HepG2 (cell line): Measurements from ENCODE around the gene ARHGEF40. TPM values are rescaled to one million over a fixed set of nuclear protein-coding genes. Genes with fewer than 3 reads are reported as not detected.

Experiments
- GLI4 ChIP-seq: sonication (generic); formaldehyde crosslinking; IDR thresholded peaks from 2 replicates; pipeline ENCODE4 v1.5.1; 2020; ENCODE audit warnings: missing genetic modification reagents, mild to moderate bottlenecking, moderate library complexity, borderline replicate concordance
- RBFOX2 ChIP-seq: fragments of 200-400 bp; formaldehyde crosslinking; IDR thresholded peaks from 2 replicates; pipeline ENCODE4 v1.6.1; 2017; ENCODE audit warnings: low read depth, mild to moderate bottlenecking, low read length
- RFX3 ChIP-seq: IDR thresholded peaks from 2 replicates; pipeline ENCODE4 v1.6.1; 2016; ENCODE audit warnings: missing biosample characterization, missing genetic modification reagents
- RNF2 ChIP-seq: fragments of 450-650 bp; conservative IDR thresholded peaks from 2 replicates; pipeline ENCODE4 v1.6.1; 2016; ENCODE audit warnings: low read depth
- SP1 ChIP-seq, 2 experiments: fragments of 450-650 bp in 1 of 2; sonication (generic) in 1 of 2; formaldehyde crosslinking in 1 of 2; IDR thresholded peaks; 2 replicates each; pipeline versions ENCODE4 v1.4.0 to v1.6.1; 2016 to 2020; ENCODE audit warnings: missing genetic modification reagents in 1 of 2
- SRSF1 ChIP-seq: fragments of 200-400 bp; formaldehyde crosslinking; optimal IDR thresholded peaks from 2 replicates; pipeline ENCODE3; 2017; ENCODE audit warnings: mild to moderate bottlenecking, low read depth, low read length, moderate library complexity
- STAG1 ChIP-seq: sonication (generic); formaldehyde crosslinking; IDR thresholded peaks from 2 replicates; pipeline ENCODE4 v1.4.0; 2020; ENCODE audit warnings: missing genetic modification reagents
- TARDBP ChIP-seq: sonication (generic); formaldehyde crosslinking; IDR thresholded peaks from 2 replicates; pipeline ENCODE4 v1.8.0; 2022; ENCODE audit warnings: mild to moderate bottlenecking, missing genetic modification reagents
- TBX2 ChIP-seq: sonication (generic); formaldehyde crosslinking; IDR thresholded peaks from 2 replicates; pipeline ENCODE4 v1.5.0; 2020; ENCODE audit warnings: missing genetic modification reagents, mild to moderate bottlenecking, borderline replicate concordance
- TCF7L2 ChIP-seq: IDR thresholded peaks from 2 replicates; pipeline ENCODE4 v1.6.1; 2011; ENCODE audit warnings: mild to moderate bottlenecking, low read depth, low read length, moderate library complexity
- ZFP82 ChIP-seq: sonication (generic); formaldehyde crosslinking; IDR thresholded peaks from 2 replicates; pipeline ENCODE4 v1.5.1; 2020; ENCODE audit warnings: mild to moderate bottlenecking, missing genetic modification reagents, borderline replicate concordance
- ZNF263 ChIP-seq: sonication (generic); formaldehyde crosslinking; IDR thresholded peaks from 2 replicates; pipeline ENCODE4 v1.4.0; 2020; ENCODE audit warnings: missing genetic modification reagents
- ZNF33A ChIP-seq: sonication (generic); formaldehyde crosslinking; IDR thresholded peaks from 2 replicates; pipeline ENCODE4 v1.5.1; 2020; ENCODE audit warnings: missing genetic modification reagents, mild to moderate bottlenecking, moderate library complexity, borderline replicate concordance
- ZNF550 ChIP-seq: sonication (generic); formaldehyde crosslinking; IDR thresholded peaks from 2 replicates; pipeline ENCODE4 v1.4.0; 2020; ENCODE audit warnings: mild to moderate bottlenecking, missing genetic modification reagents, borderline replicate concordance
- polyA plus RNA-seq, 8 experiments: library from polyadenylated mRNA; depleted of rRNA in 3 of 8; stranded (reverse) in 7 of 8; unstranded in 1 of 8; fragments of >200 nt; fragmentation: Illumina TruSeq in 4 of 8; extraction: Trizol in 4 of 8; gene quantifications; 2 replicates each; pipeline versions ENCODE4 v1.2.1 to v1.2.3, GENCODE V29; 2011 to 2016; ENCODE audit warnings: low read depth in 4 of 8, missing spikeins in 1 of 8, mixed read lengths in 1 of 8; ENCODE audit not compliant: insufficient read depth in 1 of 8
- total RNA-seq, 5 experiments: library from RNA; depleted of rRNA; stranded (reverse); fragments of >200 nt; fragmentation: Illumina TruSeq; extraction: Trizol; gene quantifications; 2 replicates each; pipeline ENCODE4 v1.2.3, GENCODE V29; 2016; ENCODE audit warnings: low read depth in 1 of 5
- TF ChIP-seq, protein P1 (sequence below): sonication (generic); formaldehyde crosslinking; IDR thresholded peaks from 2 replicates; pipeline ENCODE4 v1.4.0; 2020; ENCODE audit warnings: missing genetic modification reagents
- TF ChIP-seq, protein P2 (sequence below): fragments of 450-650 bp; IDR thresholded peaks from 2 replicates; pipeline ENCODE4 v1.6.1; 2016
- TF ChIP-seq, protein P3 (sequence below): sonication (generic); formaldehyde crosslinking; IDR thresholded peaks from 2 replicates; pipeline ENCODE4 v1.9.0; 2022; ENCODE audit warnings: missing genetic modification reagents, mild to moderate bottlenecking, borderline replicate concordance
- TF ChIP-seq, protein P4 (sequence below): sonication (generic); formaldehyde crosslinking; conservative IDR thresholded peaks from 2 replicates; pipeline ENCODE4 v1.4.0; 2020; ENCODE audit warnings: missing genetic modification reagents
- TF ChIP-seq, protein P5 (sequence below): sonication (generic); formaldehyde crosslinking; IDR thresholded peaks from 2 replicates; pipeline ENCODE4 v1.8.1; 2023; ENCODE audit warnings: missing genetic modification reagents, inconsistent platforms, borderline replicate concordance

The ARHGEF40 gene
- total and polyA plus RNA-seq, 2 of the 13 experiments (the other 11 are each of a cell fraction or from before 2014, with no cell fraction given), result 28.1 to 78.1 TPM

DNA sequence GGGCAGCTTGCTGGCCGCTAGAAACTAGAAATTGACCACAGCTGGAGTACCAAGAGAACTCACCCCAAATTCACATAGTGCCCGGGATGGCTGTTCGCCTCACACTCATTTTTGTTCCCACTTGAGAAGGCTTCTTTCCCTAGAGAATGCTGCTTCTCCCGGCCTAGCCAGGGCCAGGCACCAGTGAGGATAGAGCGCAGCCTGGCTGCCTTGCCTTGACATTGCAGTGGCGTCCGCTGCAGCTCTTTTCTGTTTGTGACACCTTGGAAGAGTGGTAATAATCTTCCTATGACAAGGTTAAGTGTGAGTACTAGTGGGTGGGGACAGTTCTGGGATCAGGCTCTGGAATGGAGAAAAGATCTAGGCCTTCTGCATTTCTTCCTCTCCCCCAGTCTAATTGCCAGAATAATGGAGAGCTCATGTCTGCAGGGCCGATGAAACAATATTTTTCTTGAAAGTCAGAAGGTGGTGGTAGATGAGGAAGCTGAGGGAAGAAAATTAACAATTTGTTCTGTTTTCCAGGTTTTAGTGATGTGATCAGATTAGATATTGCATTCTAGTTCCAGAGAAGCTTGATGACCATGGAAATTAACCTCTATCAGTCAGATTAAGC is 34.5 kb downstream of the ARHGEF40 start (continued):
- TF ChIP-seq, protein P1, sequence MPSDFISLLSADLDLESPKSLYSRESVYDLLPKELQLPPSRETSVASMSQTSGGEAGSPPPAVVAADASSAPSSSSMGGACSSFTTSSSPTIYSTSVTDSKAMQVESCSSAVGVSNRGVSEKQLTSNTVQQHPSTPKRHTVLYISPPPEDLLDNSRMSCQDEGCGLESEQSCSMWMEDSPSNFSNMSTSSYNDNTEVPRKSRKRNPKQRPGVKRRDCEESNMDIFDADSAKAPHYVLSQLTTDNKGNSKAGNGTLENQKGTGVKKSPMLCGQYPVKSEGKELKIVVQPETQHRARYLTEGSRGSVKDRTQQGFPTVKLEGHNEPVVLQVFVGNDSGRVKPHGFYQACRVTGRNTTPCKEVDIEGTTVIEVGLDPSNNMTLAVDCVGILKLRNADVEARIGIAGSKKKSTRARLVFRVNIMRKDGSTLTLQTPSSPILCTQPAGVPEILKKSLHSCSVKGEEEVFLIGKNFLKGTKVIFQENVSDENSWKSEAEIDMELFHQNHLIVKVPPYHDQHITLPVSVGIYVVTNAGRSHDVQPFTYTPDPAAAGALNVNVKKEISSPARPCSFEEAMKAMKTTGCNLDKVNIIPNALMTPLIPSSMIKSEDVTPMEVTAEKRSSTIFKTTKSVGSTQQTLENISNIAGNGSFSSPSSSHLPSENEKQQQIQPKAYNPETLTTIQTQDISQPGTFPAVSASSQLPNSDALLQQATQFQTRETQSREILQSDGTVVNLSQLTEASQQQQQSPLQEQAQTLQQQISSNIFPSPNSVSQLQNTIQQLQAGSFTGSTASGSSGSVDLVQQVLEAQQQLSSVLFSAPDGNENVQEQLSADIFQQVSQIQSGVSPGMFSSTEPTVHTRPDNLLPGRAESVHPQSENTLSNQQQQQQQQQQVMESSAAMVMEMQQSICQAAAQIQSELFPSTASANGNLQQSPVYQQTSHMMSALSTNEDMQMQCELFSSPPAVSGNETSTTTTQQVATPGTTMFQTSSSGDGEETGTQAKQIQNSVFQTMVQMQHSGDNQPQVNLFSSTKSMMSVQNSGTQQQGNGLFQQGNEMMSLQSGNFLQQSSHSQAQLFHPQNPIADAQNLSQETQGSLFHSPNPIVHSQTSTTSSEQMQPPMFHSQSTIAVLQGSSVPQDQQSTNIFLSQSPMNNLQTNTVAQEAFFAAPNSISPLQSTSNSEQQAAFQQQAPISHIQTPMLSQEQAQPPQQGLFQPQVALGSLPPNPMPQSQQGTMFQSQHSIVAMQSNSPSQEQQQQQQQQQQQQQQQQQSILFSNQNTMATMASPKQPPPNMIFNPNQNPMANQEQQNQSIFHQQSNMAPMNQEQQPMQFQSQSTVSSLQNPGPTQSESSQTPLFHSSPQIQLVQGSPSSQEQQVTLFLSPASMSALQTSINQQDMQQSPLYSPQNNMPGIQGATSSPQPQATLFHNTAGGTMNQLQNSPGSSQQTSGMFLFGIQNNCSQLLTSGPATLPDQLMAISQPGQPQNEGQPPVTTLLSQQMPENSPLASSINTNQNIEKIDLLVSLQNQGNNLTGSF, result no peak
- no peak for TF ChIP-seq ZFP82 (CRISPR knock-in tag)
- TF ChIP-seq, protein P2, sequence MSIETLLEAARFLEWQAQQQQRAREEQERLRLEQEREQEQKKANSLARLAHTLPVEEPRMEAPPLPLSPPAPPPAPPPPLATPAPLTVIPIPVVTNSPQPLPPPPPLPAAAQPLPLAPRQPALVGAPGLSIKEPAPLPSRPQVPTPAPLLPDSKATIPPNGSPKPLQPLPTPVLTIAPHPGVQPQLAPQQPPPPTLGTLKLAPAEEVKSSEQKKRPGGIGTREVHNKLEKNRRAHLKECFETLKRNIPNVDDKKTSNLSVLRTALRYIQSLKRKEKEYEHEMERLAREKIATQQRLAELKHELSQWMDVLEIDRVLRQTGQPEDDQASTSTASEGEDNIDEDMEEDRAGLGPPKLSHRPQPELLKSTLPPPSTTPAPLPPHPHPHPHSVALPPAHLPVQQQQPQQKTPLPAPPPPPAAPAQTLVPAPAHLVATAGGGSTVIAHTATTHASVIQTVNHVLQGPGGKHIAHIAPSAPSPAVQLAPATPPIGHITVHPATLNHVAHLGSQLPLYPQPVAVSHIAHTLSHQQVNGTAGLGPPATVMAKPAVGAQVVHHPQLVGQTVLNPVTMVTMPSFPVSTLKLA, result no peak
- no peak for TF ChIP-seq TBX2 (CRISPR knock-in tag)
- TF ChIP-seq, protein P3, sequence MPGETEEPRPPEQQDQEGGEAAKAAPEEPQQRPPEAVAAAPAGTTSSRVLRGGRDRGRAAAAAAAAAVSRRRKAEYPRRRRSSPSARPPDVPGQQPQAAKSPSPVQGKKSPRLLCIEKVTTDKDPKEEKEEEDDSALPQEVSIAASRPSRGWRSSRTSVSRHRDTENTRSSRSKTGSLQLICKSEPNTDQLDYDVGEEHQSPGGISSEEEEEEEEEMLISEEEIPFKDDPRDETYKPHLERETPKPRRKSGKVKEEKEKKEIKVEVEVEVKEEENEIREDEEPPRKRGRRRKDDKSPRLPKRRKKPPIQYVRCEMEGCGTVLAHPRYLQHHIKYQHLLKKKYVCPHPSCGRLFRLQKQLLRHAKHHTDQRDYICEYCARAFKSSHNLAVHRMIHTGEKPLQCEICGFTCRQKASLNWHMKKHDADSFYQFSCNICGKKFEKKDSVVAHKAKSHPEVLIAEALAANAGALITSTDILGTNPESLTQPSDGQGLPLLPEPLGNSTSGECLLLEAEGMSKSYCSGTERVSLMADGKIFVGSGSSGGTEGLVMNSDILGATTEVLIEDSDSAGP (CRISPR knock-in tag), result no peak; the same call in none of the 2 replicates
- TF ChIP-seq SP1 (IDR thresholded peaks at IDR 0.05), result no peak
- TF ChIP-seq SP1 (CRISPR knock-in tag; IDR thresholded peaks at IDR 0.05), result no peak
- TF ChIP-seq SRSF1, result no peak
- TF ChIP-seq, protein P4, sequence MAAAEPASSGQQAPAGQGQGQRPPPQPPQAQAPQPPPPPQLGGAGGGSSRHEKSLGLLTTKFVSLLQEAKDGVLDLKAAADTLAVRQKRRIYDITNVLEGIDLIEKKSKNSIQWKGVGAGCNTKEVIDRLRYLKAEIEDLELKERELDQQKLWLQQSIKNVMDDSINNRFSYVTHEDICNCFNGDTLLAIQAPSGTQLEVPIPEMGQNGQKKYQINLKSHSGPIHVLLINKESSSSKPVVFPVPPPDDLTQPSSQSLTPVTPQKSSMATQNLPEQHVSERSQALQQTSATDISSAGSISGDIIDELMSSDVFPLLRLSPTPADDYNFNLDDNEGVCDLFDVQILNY (CRISPR knock-in tag), result no peak
- no peak for TF ChIP-seq RFX3
- peak; percentile 93 for TF ChIP-seq STAG1 (CRISPR knock-in tag)
- TF ChIP-seq, protein P5, sequence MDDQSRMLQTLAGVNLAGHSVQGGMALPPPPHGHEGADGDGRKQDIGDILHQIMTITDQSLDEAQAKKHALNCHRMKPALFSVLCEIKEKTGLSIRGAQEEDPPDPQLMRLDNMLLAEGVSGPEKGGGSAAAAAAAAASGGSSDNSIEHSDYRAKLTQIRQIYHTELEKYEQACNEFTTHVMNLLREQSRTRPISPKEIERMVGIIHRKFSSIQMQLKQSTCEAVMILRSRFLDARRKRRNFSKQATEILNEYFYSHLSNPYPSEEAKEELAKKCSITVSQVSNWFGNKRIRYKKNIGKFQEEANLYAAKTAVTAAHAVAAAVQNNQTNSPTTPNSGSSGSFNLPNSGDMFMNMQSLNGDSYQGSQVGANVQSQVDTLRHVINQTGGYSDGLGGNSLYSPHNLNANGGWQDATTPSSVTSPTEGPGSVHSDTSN (CRISPR knock-in tag), result no peak
- no peak for TF ChIP-seq RNF2
- TF ChIP-seq ZNF263 (CRISPR knock-in tag), result no peak; the same call in 1 of the 2 replicates
- TF ChIP-seq ZNF33A (CRISPR knock-in tag), result no peak
- TF ChIP-seq ZNF550, result 0 out of 2 replicates have a peak, but pooled peaks have one; percentile 80
- TF ChIP-seq TARDBP, result no peak; the same call in 1 of the 2 replicates
- TF ChIP-seq GLI4 (CRISPR knock-in tag), result no peak
- no peak for TF ChIP-seq TCF7L2
- no peak for TF ChIP-seq RBFOX2
